Hepatocyte (in vitro differentiated cells): ENCODE results near the gene SEPTIN11.

ENCODE experiments used
- CTCF ChIP-seq: fragments of 200-600 bp; sonication (generic); IDR thresholded peaks from 2 replicates; pipeline ENCODE4 v1.5.1; 2016; ENCODE audit warnings: antibody characterized with exemption, mild to moderate bottlenecking; ENCODE audit not compliant: poor library complexity
- EZH2 ChIP-seq: fragments of 200-600 bp; sonication (generic); IDR thresholded peaks from 2 replicates; pipeline ENCODE4 v1.6.1; 2016; ENCODE audit warnings: antibody characterized with exemption, mild to moderate bottlenecking, borderline replicate concordance

GRCh38 chr4:76969495-76969894, 19.9 kb downstream of the SEPTIN11 start:
- TF ChIP-seq CTCF: no peak
- no peak for TF ChIP-seq EZH2
